GM19043 (cell line): ENCODE results near the gene IFNAR1.

Experiments used
- ATAC-seq: cut with Tn5 transposase; IDR thresholded peaks from one replicate; pipeline ENCODE4 v1.9.1; 2021; ENCODE audit warnings: low read depth; ENCODE audit not compliant: unreplicated experiment

The IFNAR1 gene

DNA sequence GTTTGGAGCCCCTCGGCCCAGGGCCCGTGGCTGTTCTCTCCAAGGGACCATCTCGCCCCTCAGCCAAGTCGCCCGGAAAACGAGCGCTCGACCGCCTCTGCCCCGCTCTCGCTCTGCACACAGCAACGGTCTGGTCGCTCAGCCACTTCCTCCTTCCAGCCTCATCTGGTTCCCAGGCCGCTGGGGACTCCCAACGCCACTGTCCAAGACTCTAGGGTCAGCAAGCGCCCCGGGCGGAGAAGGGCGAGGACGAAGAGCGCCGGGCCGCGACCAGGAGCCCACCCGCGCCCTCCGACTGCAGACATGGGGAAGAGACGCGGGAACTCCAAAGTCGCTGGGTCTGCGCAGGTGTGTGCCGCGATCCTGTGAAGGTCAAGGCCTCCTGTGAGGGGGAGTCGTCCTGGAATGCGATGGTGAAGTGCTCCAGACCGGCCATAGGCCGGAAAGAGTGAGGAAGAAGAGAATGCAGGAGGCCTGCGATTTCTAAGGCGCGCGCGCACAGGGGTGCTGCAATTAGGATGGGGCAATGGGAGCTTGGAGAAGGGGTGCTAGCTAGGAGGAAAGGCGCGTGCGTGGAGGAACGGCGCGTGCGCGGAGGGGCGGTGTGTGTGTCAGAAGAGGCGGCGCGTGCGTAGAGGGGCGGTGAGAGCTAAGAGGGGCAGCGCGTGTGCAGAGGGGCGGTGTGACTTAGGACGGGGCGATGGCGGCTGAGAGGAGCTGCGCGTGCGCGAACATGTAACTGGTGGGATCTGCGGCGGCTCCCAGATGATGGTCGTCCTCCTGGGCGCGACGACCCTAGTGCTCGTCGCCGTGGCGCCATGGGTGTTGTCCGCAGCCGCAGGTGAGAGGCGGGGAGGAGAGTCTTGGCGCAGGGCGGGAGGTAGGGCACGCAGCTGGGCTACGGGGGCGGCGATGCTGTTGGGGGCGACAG is at the start of gene IFNAR1:
TSS of gene IFNAR1 (plus strand) at position 680 of the 931 bp plus-strand sequence. CDS start at position 766, 86 bp downstream.
- peak; percentile 90 for ATAC-seq

- no peak for ATAC-seq
These were observed 46.0 kb upstream of the IFNAR1 start for GRCh38 chr21:33278721-33279120.

- ATAC-seq, result no peak
These were observed 45.4 kb upstream of the IFNAR1 start for GRCh38 chr21:33279330-33279820.

GRCh38 chr21:33281096-33281652 is 43.6 kb upstream of the IFNAR1 start:
- ATAC-seq, result no peak

DNA sequence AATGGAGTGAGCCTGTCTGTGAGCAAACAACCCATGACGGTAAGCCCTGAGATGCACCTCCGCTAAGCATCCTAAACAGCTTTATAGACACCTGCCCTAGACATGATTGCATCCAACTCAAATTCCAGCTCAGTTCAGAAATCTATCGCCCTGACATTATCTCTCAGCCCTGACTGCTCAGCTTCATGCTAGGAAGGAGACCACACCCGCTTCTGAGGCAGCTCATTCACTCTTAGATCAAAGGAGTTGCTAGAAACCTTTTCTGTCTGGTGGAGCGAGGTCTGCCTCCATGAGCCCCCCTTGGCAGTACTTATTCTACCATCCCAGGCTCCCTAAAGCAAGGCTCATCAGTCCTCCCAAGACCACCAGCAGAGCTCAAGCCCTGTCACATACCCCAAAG is 41.6 kb upstream of the IFNAR1 start:
- no peak for ATAC-seq

DNA sequence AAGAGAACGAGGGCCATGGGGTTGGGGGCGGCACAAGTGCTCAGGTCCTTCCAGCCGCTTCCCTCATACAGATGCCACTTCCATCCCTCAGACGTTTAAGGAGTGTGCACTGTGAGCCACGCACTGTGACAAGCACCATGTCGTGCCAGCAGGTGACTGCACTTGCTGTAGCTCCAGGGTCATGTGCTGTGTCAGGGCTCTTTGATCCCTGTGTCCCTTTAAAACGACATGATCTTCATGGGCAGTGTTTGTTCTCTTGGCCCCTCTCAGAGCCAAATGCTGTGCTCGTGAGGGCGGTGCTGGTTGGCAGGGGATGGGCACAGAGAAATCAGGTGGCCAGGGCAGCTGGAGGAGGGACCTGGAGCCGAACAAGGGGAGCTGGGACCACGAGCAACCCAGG is 38.7 kb upstream of the IFNAR1 start:
- ATAC-seq, result no peak

DNA sequence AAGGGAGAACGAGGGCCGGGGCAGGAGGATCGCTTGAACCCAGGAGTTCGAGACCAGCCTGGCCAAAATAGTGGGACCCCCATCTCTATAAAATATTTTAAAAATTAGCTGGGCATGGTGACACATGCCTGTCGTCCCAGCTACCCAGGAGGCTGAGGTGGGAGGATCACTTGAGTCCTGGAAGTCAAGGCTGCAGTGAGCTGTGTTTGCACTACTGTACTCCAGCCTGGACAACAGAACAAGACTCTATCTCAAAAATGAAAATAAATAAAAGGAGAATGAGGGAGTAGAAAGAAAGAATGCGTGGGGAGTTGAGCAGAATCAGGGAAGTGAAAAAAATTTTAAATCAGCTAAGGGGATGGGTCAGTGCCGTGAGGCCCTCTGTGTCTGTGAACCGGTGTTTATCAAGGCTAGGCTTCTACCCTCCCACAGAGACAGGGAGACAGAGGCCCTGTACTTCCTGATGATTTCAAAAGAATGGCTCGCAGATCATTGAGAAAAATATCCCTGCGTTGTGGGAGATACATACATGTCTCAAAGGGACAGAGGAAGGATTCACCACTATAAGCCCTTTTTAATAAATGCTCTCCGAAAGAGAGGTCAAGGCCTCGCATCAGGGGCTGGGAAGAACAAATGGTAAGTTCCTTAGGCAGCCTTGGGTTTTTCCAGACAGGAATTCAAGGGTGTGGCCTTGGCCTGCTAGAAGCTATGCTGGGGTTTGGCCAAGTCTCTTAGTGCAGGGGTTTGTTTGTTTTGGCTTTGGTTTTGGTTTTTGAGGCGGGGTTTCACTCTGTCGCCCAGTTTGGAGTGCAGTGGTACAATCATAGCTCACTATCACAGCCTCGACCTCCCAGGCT is 37.9 kb upstream of the IFNAR1 start:
- no peak for ATAC-seq

DNA sequence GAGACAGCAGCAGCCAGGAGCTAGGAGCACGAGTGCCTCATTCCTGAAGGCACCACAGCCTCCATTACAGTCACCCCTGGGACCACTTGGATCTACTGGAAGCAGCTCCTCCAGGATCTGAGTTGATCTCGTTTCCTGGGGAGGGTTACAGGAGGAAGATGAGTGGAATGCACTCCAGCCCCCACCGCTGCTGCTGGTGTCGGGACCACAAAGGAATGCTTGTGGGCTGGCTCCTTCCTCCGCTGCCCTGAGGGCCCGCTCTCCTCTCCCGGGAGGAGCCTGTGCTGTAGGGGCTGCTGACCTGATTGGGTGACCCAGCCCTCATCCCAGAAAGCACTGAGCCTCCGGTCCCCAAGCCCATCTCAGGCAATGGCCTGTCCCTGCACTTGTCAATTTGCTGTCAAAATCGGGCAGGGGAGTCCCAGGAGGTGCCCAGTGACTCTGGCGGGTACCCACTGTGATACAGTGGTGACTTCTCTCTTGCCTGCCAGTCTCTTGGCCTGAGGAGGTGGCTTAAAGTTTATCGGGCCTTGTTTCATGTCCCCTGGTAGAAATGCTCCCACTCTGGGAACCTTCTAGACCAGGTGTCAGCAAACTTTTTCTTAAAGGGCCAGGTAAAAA is 35.5 kb upstream of the IFNAR1 start:
- no peak for ATAC-seq

GRCh38 chr21:33290441-33290840 is 34.3 kb upstream of the IFNAR1 start:
- ATAC-seq, result no peak

DNA sequence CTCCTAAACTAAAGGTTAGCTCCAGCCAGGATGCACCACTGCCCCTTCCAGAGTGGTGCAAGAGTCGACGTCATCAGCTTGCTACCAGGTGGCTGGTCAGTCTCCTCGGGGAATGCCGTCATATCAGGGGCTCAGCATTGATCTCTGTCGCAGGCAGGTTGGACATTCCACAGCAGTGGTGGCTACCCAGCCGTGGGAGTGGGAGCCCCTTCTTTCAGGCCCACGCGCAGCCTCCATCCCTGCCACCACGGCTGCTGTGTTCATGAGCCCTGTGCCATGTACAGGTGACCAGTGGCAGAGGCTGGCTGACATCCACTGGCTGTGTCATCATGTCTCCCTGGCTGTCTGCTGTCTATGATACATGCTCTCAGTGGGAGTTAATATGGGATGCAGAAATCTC is 33.1 kb upstream of the IFNAR1 start:
- no peak for ATAC-seq

DNA sequence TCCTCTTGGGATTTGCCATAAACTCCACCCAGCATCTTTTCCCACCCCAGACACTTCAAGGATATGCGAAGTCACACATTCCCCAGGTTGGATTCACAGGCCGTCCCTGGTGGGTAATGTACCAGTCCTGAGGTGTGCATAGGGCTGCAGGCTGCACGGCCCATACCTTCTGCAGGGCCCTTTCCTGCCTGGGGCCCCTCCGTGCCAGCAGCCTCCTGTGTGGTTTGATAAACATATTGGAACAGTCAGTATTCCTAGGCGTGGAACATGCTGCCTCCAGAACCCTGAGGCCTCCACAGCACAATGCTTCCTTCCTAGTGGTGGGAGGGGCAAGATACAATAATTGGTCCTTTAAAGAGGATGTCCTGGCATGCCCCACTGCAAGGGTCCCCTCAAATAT is 32.0 kb upstream of the IFNAR1 start:
- no peak for ATAC-seq

DNA sequence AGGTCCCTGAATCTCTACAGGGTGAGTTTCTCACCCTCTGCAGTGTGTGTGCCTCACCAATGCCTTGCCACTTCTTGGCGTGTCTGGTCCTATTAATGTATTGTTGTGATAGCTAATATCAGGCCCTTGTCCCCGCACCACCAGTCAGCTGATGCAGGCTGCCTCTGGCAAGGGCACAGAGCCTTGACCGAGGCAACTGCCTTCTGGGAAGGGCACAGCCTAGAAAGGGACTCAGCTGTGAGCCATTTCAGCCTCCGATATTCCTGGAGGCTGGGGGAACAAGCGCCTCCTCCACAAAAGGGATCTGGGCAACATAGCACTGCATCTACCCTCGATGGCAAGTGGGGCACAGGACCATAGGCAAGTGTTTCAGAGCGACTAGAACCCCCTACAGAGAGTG is 31.6 kb upstream of the IFNAR1 start:
- no peak for ATAC-seq

GRCh38 chr21:33293811-33294216 is 31.0 kb upstream of the IFNAR1 start:
- ATAC-seq, result no peak

GRCh38 chr21:33296156-33296555 is 28.6 kb upstream of the IFNAR1 start:
- no peak for ATAC-seq

GRCh38 chr21:33299181-33299752 is 25.5 kb upstream of the IFNAR1 start:
- ATAC-seq, result no peak

GRCh38 chr21:33300701-33301631 is 23.8 kb upstream of the IFNAR1 start:
- ATAC-seq, result no peak

DNA sequence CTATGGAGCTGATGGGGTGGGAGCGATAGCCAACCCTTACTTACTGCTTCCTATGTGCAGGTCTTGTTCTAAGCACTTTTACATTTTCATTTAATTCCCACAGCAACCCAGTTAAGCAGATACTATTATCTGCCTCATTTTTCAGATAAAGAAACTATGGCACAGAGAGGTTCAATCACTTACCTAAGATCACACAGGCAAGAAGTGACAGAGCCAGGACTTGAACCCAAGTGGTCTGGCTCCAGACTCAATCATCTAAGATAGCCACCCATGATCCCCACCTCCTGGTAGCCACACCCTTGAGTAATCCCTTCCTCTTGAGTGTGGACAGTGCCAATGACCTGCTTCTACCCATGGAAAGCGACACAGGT is 23.2 kb upstream of the IFNAR1 start:
- no peak for ATAC-seq

DNA sequence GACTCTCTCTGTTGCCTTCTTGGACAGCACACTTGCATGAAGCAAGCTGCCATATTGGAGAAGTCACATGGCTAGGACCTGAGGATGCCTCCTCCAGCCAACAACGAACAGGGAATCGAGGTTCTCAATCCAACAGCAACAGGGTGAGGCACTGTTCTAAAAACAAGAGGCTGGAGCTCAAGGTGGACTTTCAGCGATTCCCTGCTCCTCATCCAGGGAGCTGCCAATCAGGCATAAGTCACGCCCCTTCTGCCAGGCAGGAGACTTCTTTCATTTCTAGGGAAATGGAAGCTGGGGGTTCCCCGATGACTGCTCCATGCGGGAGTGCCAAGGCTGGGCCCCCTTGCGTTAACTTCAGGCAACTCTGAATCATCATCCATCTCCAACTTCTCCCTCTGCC is 22.7 kb upstream of the IFNAR1 start:
- no peak for ATAC-seq

GRCh38 chr21:33302796-33303195 is 22.0 kb upstream of the IFNAR1 start:
- no peak for ATAC-seq
